ENCODE data around the gene ARHGAP15. TPM values are rescaled to one million over a fixed set of nuclear protein-coding genes. Genes with fewer than 3 reads are reported as not detected.

Gene ARHGAP15
- total RNA-seq, 1 experiment from 2014 or later = not detected

GRCh38 chr2:143754742-143755141 is 625.5 kb downstream of the ARHGAP15 start:
- Histone ChIP-seq H3K27me3 (replicated peaks) (no peaks in the 10 kb centered on the region), H3K4me3 (no peak overlapping the region), H3K36me3 (no peaks in the 10 kb centered on the region), H3K9me3 (replicated peaks) (no peaks in the 10 kb centered on the region), H3K27ac (no peak overlapping the region), H3K4me1 (replicated peaks) (no peaks in the 10 kb centered on the region)
- no peak for DNase-seq (ENCODE audit: low read depth in 1 of 2, low spot score in 2 of 2)

- H3K9me3 ChIP-seq (replicated peaks) = no peaks in the 10 kb centered on the region
- peaks cover 4% of the 10 kb centered on the region; the same call in 1 of the 2 replicates for H3K4me1 ChIP-seq (replicated peaks)
- no peaks in the 10 kb centered on the region for H3K27me3 ChIP-seq (replicated peaks)
- H3K4me3 ChIP-seq = no peak overlapping the region
- no peak for DNase-seq (ENCODE audit: low read depth in 1 of 2, low spot score in 2 of 2)
- no peak overlapping the region for H3K27ac ChIP-seq
- no peaks in the 10 kb centered on the region for H3K36me3 ChIP-seq
These were observed 629.6 kb downstream of the ARHGAP15 start for GRCh38 chr2:143758629-143759330.

GRCh38 chr2:143759455-143759854 is 630.2 kb downstream of the ARHGAP15 start:
- Histone ChIP-seq H3K36me3 (no peaks in the 10 kb centered on the region), H3K4me3 (no peak overlapping the region), H3K9me3 (replicated peaks) (no peaks in the 10 kb centered on the region), H3K4me1 (replicated peaks) (peaks cover 4% of the 10 kb centered on the region; the same call in 1 of the 2 replicates), H3K27ac (no peak overlapping the region), H3K27me3 (replicated peaks) (no peaks in the 10 kb centered on the region)
- no peak for DNase-seq (ENCODE audit: low read depth in 1 of 2, low spot score in 2 of 2)

GRCh38 chr2:143762176-143762928 is 633.1 kb downstream of the ARHGAP15 start:
- Histone ChIP-seq H3K9me3 (replicated peaks) (no peaks in the 10 kb centered on the region), H3K27ac (no peak overlapping the region), H3K36me3 (no peaks in the 10 kb centered on the region), H3K4me3 (no peak overlapping the region), H3K27me3 (replicated peaks) (no peaks in the 10 kb centered on the region), H3K4me1 (replicated peaks) (peaks cover 4% of the 10 kb centered on the region; the same call in 1 of the 2 replicates)
- DNase-seq (ENCODE audit: low read depth in 1 of 2, low spot score in 2 of 2) = peak in 1 of 2 experiments; percentile 4

GRCh38 chr2:143764261-143764660 is 635.0 kb downstream of the ARHGAP15 start:
- H3K4me3 ChIP-seq = no peak overlapping the region
- no peak overlapping the region for H3K27ac ChIP-seq
- no peaks in the 10 kb centered on the region for H3K36me3 ChIP-seq
- no peaks in the 10 kb centered on the region for H3K27me3 ChIP-seq (replicated peaks)
- no peaks in the 10 kb centered on the region for H3K9me3 ChIP-seq (replicated peaks)
- no peak for DNase-seq (ENCODE audit: low read depth in 1 of 2, low spot score in 2 of 2)
- peaks cover 4% of the 10 kb centered on the region; the same call in 1 of the 2 replicates for H3K4me1 ChIP-seq (replicated peaks)

- Histone ChIP-seq H3K4me3 (no peak overlapping the region), H3K27me3 (replicated peaks) (no peaks in the 10 kb centered on the region), H3K27ac (no peak overlapping the region), H3K36me3 (no peaks in the 10 kb centered on the region), H3K9me3 (replicated peaks) (no peaks in the 10 kb centered on the region), H3K4me1 (replicated peaks) (peaks cover 4% of the 10 kb centered on the region; the same call in 1 of the 2 replicates)
- no peak for DNase-seq (ENCODE audit: low read depth in 1 of 2, low spot score in 2 of 2)
These were observed 635.5 kb downstream of the ARHGAP15 start for GRCh38 chr2:143764706-143765105.

- no peak for DNase-seq (ENCODE audit: low read depth in 1 of 2, low spot score in 2 of 2)
- H3K27ac ChIP-seq = no peak overlapping the region
- no peaks in the 10 kb centered on the region for H3K4me1 ChIP-seq (replicated peaks)
- H3K36me3 ChIP-seq = no peaks in the 10 kb centered on the region
- no peak overlapping the region for H3K4me3 ChIP-seq
- H3K27me3 ChIP-seq (replicated peaks) = no peaks in the 10 kb centered on the region
- no peaks in the 10 kb centered on the region; the same call in 1 of the 2 replicates for H3K9me3 ChIP-seq (replicated peaks)
These were observed 639.8 kb downstream of the ARHGAP15 start for GRCh38 chr2:143768991-143769390.

GRCh38 chr2:143771939-143772338 is 642.7 kb downstream of the ARHGAP15 start:
- Histone ChIP-seq H3K27ac (no peak overlapping the region), H3K9me3 (replicated peaks) (no peaks in the 10 kb centered on the region; the same call in 1 of the 2 replicates), H3K4me1 (replicated peaks) (no peaks in the 10 kb centered on the region), H3K4me3 (no peak overlapping the region), H3K36me3 (no peaks in the 10 kb centered on the region), H3K27me3 (replicated peaks) (no peaks in the 10 kb centered on the region)
- no peak for DNase-seq (ENCODE audit: low read depth in 1 of 2, low spot score in 2 of 2)

- no peak for DNase-seq (ENCODE audit: low read depth in 1 of 2, low spot score in 2 of 2)
- H3K9me3 ChIP-seq (replicated peaks) = no peaks in the 10 kb centered on the region
- no peak overlapping the region for H3K4me3 ChIP-seq
- H3K27ac ChIP-seq = no peak overlapping the region
- no peaks in the 10 kb centered on the region for H3K36me3 ChIP-seq
- no peaks in the 10 kb centered on the region for H3K27me3 ChIP-seq (replicated peaks)
- H3K4me1 ChIP-seq (replicated peaks) = no peaks in the 10 kb centered on the region
These were observed 647.5 kb downstream of the ARHGAP15 start for GRCh38 chr2:143776526-143777297.

- Histone ChIP-seq H3K4me3 (no peak overlapping the region), H3K27ac (no peak overlapping the region), H3K36me3 (no peaks in the 10 kb centered on the region), H3K9me3 (replicated peaks) (no peaks in the 10 kb centered on the region), H3K4me1 (replicated peaks) (no peaks in the 10 kb centered on the region), H3K27me3 (replicated peaks) (no peaks in the 10 kb centered on the region)
- no peak for DNase-seq (ENCODE audit: low read depth in 1 of 2, low spot score in 2 of 2)
These were observed 649.8 kb downstream of the ARHGAP15 start for GRCh38 chr2:143779021-143779420.

- no peak overlapping the region for H3K4me3 ChIP-seq
- peak overlapping the region; percentile 13; the same call in 1 of the 2 replicates for H3K27ac ChIP-seq
- no peaks in the 10 kb centered on the region for H3K27me3 ChIP-seq (replicated peaks)
- peaks cover 7% of the 10 kb centered on the region for H3K4me1 ChIP-seq (replicated peaks)
- DNase-seq (ENCODE audit: low read depth in 1 of 2, low spot score in 2 of 2) = peak in 1 of 2 experiments; percentile 42
- no peaks in the 10 kb centered on the region for H3K9me3 ChIP-seq (replicated peaks)
- H3K36me3 ChIP-seq = no peaks in the 10 kb centered on the region
These were observed 657.0 kb downstream of the ARHGAP15 start for GRCh38 chr2:143786026-143786765.

GRCh38 chr2:143787674-143788073 is 658.5 kb downstream of the ARHGAP15 start:
- no peak overlapping the region for H3K4me3 ChIP-seq
- H3K4me1 ChIP-seq (replicated peaks) = peaks cover 7% of the 10 kb centered on the region
- no peak for DNase-seq (ENCODE audit: low read depth in 1 of 2, low spot score in 2 of 2)
- no peaks in the 10 kb centered on the region for H3K27me3 ChIP-seq (replicated peaks)
- H3K36me3 ChIP-seq = no peaks in the 10 kb centered on the region
- no peaks in the 10 kb centered on the region for H3K9me3 ChIP-seq (replicated peaks)
- no peak overlapping the region for H3K27ac ChIP-seq

GRCh38 chr2:143792602-143793001 is 663.4 kb downstream of the ARHGAP15 start:
- no peaks in the 10 kb centered on the region for H3K4me1 ChIP-seq (replicated peaks)
- H3K36me3 ChIP-seq = no peaks in the 10 kb centered on the region
- H3K9me3 ChIP-seq (replicated peaks) = no peaks in the 10 kb centered on the region
- no peak overlapping the region for H3K4me3 ChIP-seq
- H3K27me3 ChIP-seq (replicated peaks) = no peaks in the 10 kb centered on the region
- no peak for DNase-seq (ENCODE audit: low read depth in 1 of 2, low spot score in 2 of 2)
- H3K27ac ChIP-seq = no peak overlapping the region
